Activated CD4-positive, alpha-beta T cell treated with anti-CD3 and anti-CD28 coated beads for 36 hours (primary cell): ENCODE results near the gene BEND6. TPM values are rescaled to one million over a fixed set of nuclear protein-coding genes. Genes with fewer than 3 reads are reported as not detected.

Experiments
- ATAC-seq: fragments of 200-7000 bp; cut with Tn5 transposase; one replicate; pipeline ENCODE4 v1.10.0; 2021; ENCODE audit warnings: mild to moderate bottlenecking, moderate library complexity
- CTCF ChIA-PET: fragments of 350-600 bp; sonication (Branson Sonifier 250); formaldehyde crosslinking; loops from one replicate; lab custom pipeline; 2021; ENCODE audit warnings: antibody characterized with exemption; lab: Charles Lee
- POLR2A ChIA-PET: fragments of 350-600 bp; sonication (Branson Sonifier 250); formaldehyde crosslinking; loops from one replicate; lab custom pipeline; 2021; ENCODE audit warnings: antibody characterized with exemption, inconsistent platforms; lab: Charles Lee
- DNase-seq: peaks from one replicate; pipeline ENCODE4 v3.0.0-alpha.2; 2020
- H3K27ac Mint-ChIP-seq: one replicate; pipeline ENCODE4 v1.8.0; 2021; ENCODE audit warnings: mixed read lengths
- H3K27me3 Mint-ChIP-seq: one replicate; pipeline ENCODE4 v1.8.0; 2021; ENCODE audit warnings: mixed read lengths
- H3K36me3 Mint-ChIP-seq: one replicate; pipeline ENCODE4 v1.8.0; 2021; ENCODE audit warnings: low read depth, mixed read lengths
- H3K4me1 Mint-ChIP-seq: one replicate; pipeline ENCODE4 v1.8.0; 2021; ENCODE audit warnings: mixed read lengths
- H3K4me3 Mint-ChIP-seq: one replicate; pipeline ENCODE4 v1.8.0; 2021; ENCODE audit warnings: mild to moderate bottlenecking, moderate library complexity, mixed read lengths
- H3K9me3 Mint-ChIP-seq: one replicate; pipeline ENCODE4 v1.8.0; 2021; ENCODE audit warnings: low read depth, mixed read lengths
- intact Hi-C, 2 experiments: fragments of 100-400 bp; cut with DNase I in 1 of 2; cut with micrococcal nuclease in 1 of 2; formaldehyde crosslinking; loops; one replicate each; pipeline versions ENCODE4 v1.14.2 to v1.15.1; 2022 to 2024; cut with DNase I, micrococcal nuclease
- total RNA-seq, 2 experiments: library from RNA; stranded (reverse); gene quantifications; one replicate each; pipeline ENCODE4 v1.2.3, GENCODE V29; 2021

Gene BEND6
- total RNA-seq, 2 experiments from 2014 or later, result not detected

GRCh38 chr6:56957856-56958255 lies 2.9 kb downstream of the BEND6 start:
- no peaks in the 10 kb centered on the region for H3K9me3 Mint-ChIP-seq
- intact Hi-C loops, result loop anchor here in 1 of 2 experiments (5.0 kb wide), 1 partner anchor 129 kb away; no protein-coding TSS in a partner anchor
- H3K36me3 Mint-ChIP-seq, result no peaks in the 10 kb centered on the region
- no peak overlapping the region for H3K27ac Mint-ChIP-seq
- H3K4me1 Mint-ChIP-seq, result peaks cover 20% of the 10 kb centered on the region
- peaks cover 43% of the 10 kb centered on the region for H3K27me3 Mint-ChIP-seq
- DNase-seq (no peak), ATAC-seq (no peak)
- ChIA-PET POLR2A (no interaction called here), CTCF (interaction anchor here (1.3 kb wide), 2 partner anchors 51 to 53 kb away, joined by 4 to 6 read pairs; no protein-coding TSS in a partner anchor)
- H3K4me3 Mint-ChIP-seq, result no peak overlapping the region

- H3K27me3 Mint-ChIP-seq, result peaks cover 40% of the 10 kb centered on the region
- ChIA-PET POLR2A (no interaction called here), CTCF (interaction anchor here (1.3 to 2.3 kb wide), 2 partner anchors 52 to 54 kb away, joined by 6 to 9 read pairs; no protein-coding TSS in a partner anchor)
- DNase-seq (no peak), ATAC-seq (no peak)
- no peak overlapping the region for H3K4me3 Mint-ChIP-seq
- no peaks in the 10 kb centered on the region for H3K36me3 Mint-ChIP-seq
- intact Hi-C loops, result loop anchor here in 1 of 2 experiments (5.0 kb wide), 1 partner anchor 129 kb away; no protein-coding TSS in a partner anchor
- peaks cover 16% of the 10 kb centered on the region for H3K4me1 Mint-ChIP-seq
- no peaks in the 10 kb centered on the region for H3K9me3 Mint-ChIP-seq
- no peak overlapping the region for H3K27ac Mint-ChIP-seq
Measured at GRCh38 chr6:56958481-56958880, 3.6 kb downstream of the BEND6 start.

GRCh38 chr6:56959094-56959493 lies 4.2 kb downstream of the BEND6 start:
- ATAC-seq (no peak), DNase-seq (no peak)
- no peak overlapping the region for H3K27ac Mint-ChIP-seq
- H3K9me3 Mint-ChIP-seq, result no peaks in the 10 kb centered on the region
- H3K36me3 Mint-ChIP-seq, result no peaks in the 10 kb centered on the region
- H3K4me1 Mint-ChIP-seq, result peaks cover 10% of the 10 kb centered on the region
- ChIA-PET POLR2A (no interaction called here), CTCF (interaction anchor here (1.3 to 2.3 kb wide), 2 partner anchors 52 to 55 kb away, joined by 6 to 9 read pairs; no protein-coding TSS in a partner anchor)
- H3K27me3 Mint-ChIP-seq, result peaks cover 34% of the 10 kb centered on the region
- no peak overlapping the region for H3K4me3 Mint-ChIP-seq
- intact Hi-C loops, result loop anchor here in 1 of 2 experiments (5.0 kb wide), 1 partner anchor 128 kb away; no protein-coding TSS in a partner anchor

- no peaks in the 10 kb centered on the region for H3K36me3 Mint-ChIP-seq
- ChIA-PET CTCF (interaction anchor here (2.3 kb wide), 1 partner anchor 56 kb away, joined by 9 read pairs; no protein-coding TSS in a partner anchor), POLR2A (no interaction called here)
- DNase-seq (no peak), ATAC-seq (no peak)
- no peaks in the 10 kb centered on the region for H3K9me3 Mint-ChIP-seq
- intact Hi-C loops, result loop anchor here (5.0 kb wide), 2 partner anchors 38 to 127 kb away; no protein-coding TSS in a partner anchor
- H3K27ac Mint-ChIP-seq, result no peak overlapping the region
- H3K4me3 Mint-ChIP-seq, result no peak overlapping the region
- H3K4me1 Mint-ChIP-seq, result peaks cover 7% of the 10 kb centered on the region
- peaks cover 31% of the 10 kb centered on the region for H3K27me3 Mint-ChIP-seq
Measured at GRCh38 chr6:56959938-56960337, 5.0 kb downstream of the BEND6 start.

GRCh38 chr6:56961151-56961550 lies 6.2 kb downstream of the BEND6 start:
- ATAC-seq (no peak), DNase-seq (no peak)
- intact Hi-C loops, result loop anchor here in 1 of 2 experiments (5.0 kb wide), 1 partner anchor 39 kb away; no protein-coding TSS in a partner anchor
- Mint-ChIP-seq H3K4me1 (no peaks in the 10 kb centered on the region), H3K4me3 (no peak overlapping the region), H3K27me3 (peaks cover 24% of the 10 kb centered on the region), H3K27ac (no peak overlapping the region), H3K9me3 (no peaks in the 10 kb centered on the region), H3K36me3 (no peaks in the 10 kb centered on the region)
- CTCF ChIA-PET, result interaction anchor here (0.8 to 1.0 kb wide), 2 partner anchors 56 to 58 kb away, joined by 3 to 5 read pairs; no protein-coding TSS in a partner anchor
- POLR2A ChIA-PET, result no interaction called here

GRCh38 chr6:56962441-56962840 lies 7.5 kb downstream of the BEND6 start:
- CTCF ChIA-PET, result interaction anchor here (1.4 kb wide), 1 partner anchor 58 kb away, joined by 3 read pairs; no protein-coding TSS in a partner anchor
- Mint-ChIP-seq H3K9me3 (no peaks in the 10 kb centered on the region), H3K36me3 (no peaks in the 10 kb centered on the region), H3K4me3 (no peak overlapping the region), H3K27ac (no peak overlapping the region), H3K27me3 (peaks cover 16% of the 10 kb centered on the region), H3K4me1 (no peaks in the 10 kb centered on the region)
- DNase-seq (no peak), ATAC-seq (no peak)
- intact Hi-C loops, result loop anchor here (2.0 to 5.0 kb wide), 2 partner anchors 40 to 58 kb away; no protein-coding TSS in a partner anchor
- POLR2A ChIA-PET, result no interaction called here

GRCh38 chr6:56963043-56963442 lies 8.1 kb downstream of the BEND6 start:
- ChIA-PET POLR2A (interaction anchor here (0.5 kb wide), 1 partner anchor 71 kb away, joined by 4 read pairs; no protein-coding TSS in a partner anchor), CTCF (interaction anchor here (1.4 kb wide), 1 partner anchor 59 kb away, joined by 3 read pairs; no protein-coding TSS in a partner anchor)
- Mint-ChIP-seq H3K4me3 (no peak overlapping the region), H3K4me1 (no peaks in the 10 kb centered on the region), H3K36me3 (no peaks in the 10 kb centered on the region), H3K27ac (no peak overlapping the region), H3K9me3 (no peaks in the 10 kb centered on the region), H3K27me3 (peaks cover 15% of the 10 kb centered on the region)
- intact Hi-C loops, result loop anchor here (2.0 to 5.0 kb wide), 2 partner anchors 41 to 58 kb away; no protein-coding TSS in a partner anchor
- ATAC-seq (no peak), DNase-seq (no peak)

- no peaks in the 10 kb centered on the region for H3K9me3 Mint-ChIP-seq
- ChIA-PET POLR2A (interaction anchor here (1.5 kb wide), 1 partner anchor 9 kb away, joined by 5 read pairs; the partner anchor contains the start of gene BEND6), CTCF (interaction anchor here (1.4 kb wide), 1 partner anchor 59 kb away, joined by 3 read pairs; no protein-coding TSS in a partner anchor)
- no peak for DNase-seq
- H3K4me1 Mint-ChIP-seq, result no peaks in the 10 kb centered on the region
- intact Hi-C loops, result loop anchor here (2.0 to 5.0 kb wide), 2 partner anchors 41 to 59 kb away; no protein-coding TSS in a partner anchor
- no peak overlapping the region for H3K27ac Mint-ChIP-seq
- H3K4me3 Mint-ChIP-seq, result no peak overlapping the region
- H3K36me3 Mint-ChIP-seq, result no peaks in the 10 kb centered on the region
- no peak for ATAC-seq
- H3K27me3 Mint-ChIP-seq, result peaks cover 8% of the 10 kb centered on the region
Measured at GRCh38 chr6:56963793-56964192, 8.9 kb downstream of the BEND6 start.

GRCh38 chr6:56965126-56965525 lies 10.2 kb downstream of the BEND6 start:
- ATAC-seq (no peak), DNase-seq (no peak)
- Mint-ChIP-seq H3K27ac (no peak overlapping the region), H3K4me3 (no peak overlapping the region), H3K36me3 (no peaks in the 10 kb centered on the region), H3K4me1 (no peaks in the 10 kb centered on the region), H3K9me3 (no peaks in the 10 kb centered on the region), H3K27me3 (peaks cover 5% of the 10 kb centered on the region)
- ChIA-PET POLR2A (interaction anchor here (1.5 kb wide), 1 partner anchor 11 kb away, joined by 5 read pairs; the partner anchor contains the start of gene BEND6), CTCF (no interaction called here)
- intact Hi-C loops, result no loop called here

GRCh38 chr6:56970849-56971248 lies 15.9 kb downstream of the BEND6 start:
- no peaks in the 10 kb centered on the region for H3K9me3 Mint-ChIP-seq
- ATAC-seq (no peak), DNase-seq (no peak)
- intact Hi-C loops, result no loop called here
- H3K27ac Mint-ChIP-seq, result no peak overlapping the region
- no peaks in the 10 kb centered on the region for H3K4me1 Mint-ChIP-seq
- H3K4me3 Mint-ChIP-seq, result no peak overlapping the region
- H3K27me3 Mint-ChIP-seq, result peaks cover 4% of the 10 kb centered on the region
- no peaks in the 10 kb centered on the region for H3K36me3 Mint-ChIP-seq
- CTCF ChIA-PET, result no interaction called here
- POLR2A ChIA-PET, result no interaction called here

- DNase-seq, result no peak
- ChIA-PET POLR2A (no interaction called here), CTCF (no interaction called here)
- Mint-ChIP-seq H3K4me1 (no peaks in the 10 kb centered on the region), H3K4me3 (no peak overlapping the region), H3K27me3 (no peaks in the 10 kb centered on the region), H3K36me3 (no peaks in the 10 kb centered on the region), H3K9me3 (peaks cover 3% of the 10 kb centered on the region), H3K27ac (no peak overlapping the region)
- intact Hi-C loops, result no loop called here
- no peak for ATAC-seq
Measured at GRCh38 chr6:56977192-56977591, 22.3 kb downstream of the BEND6 start.

GRCh38 chr6:56978530-56978929 lies 23.6 kb downstream of the BEND6 start:
- Mint-ChIP-seq H3K36me3 (no peaks in the 10 kb centered on the region), H3K27me3 (no peaks in the 10 kb centered on the region), H3K9me3 (peaks cover 3% of the 10 kb centered on the region), H3K27ac (no peak overlapping the region), H3K4me3 (no peak overlapping the region), H3K4me1 (no peaks in the 10 kb centered on the region)
- ChIA-PET POLR2A (no interaction called here), CTCF (no interaction called here)
- intact Hi-C loops, result no loop called here
- ATAC-seq, result no peak
- DNase-seq, result no peak
